ENCODE data around the gene ARL15. TPM values are rescaled to one million over a fixed set of nuclear protein-coding genes. Genes with fewer than 3 reads are reported as not detected.

The ARL15 gene
- total and polyA plus RNA-seq, 2 of the 8 experiments (the other 6 are each of a cell fraction or from before 2014, with no cell fraction given) = 9.9 to 21.2 TPM

GRCh38 chr5:54360089-54360488, 49.7 kb upstream of the ARL15 start (continued):
- TF ChIP-seq CTCF (IDR thresholded peaks at IDR 0.05; ENCODE audit: control extremely low read depth in 1 of 3, insufficient read depth in 1 of 3, low read depth in 1 of 3, low read length in 3 of 3) = no peak
- no peak for TF ChIP-seq RXRA (IDR thresholded peaks at IDR 0.05; ENCODE audit: insufficient read depth, low read depth, low read length)
- no peak for TF ChIP-seq RNF2 (IDR thresholded peaks at IDR 0.05; ENCODE audit: borderline replicate concordance, low read depth, low read length, missing control alignments, poor library complexity, severe bottlenecking)
- no peak for TF ChIP-seq KDM1A (IDR thresholded peaks at IDR 0.05; ENCODE audit: borderline replicate concordance, low read length)
- no peak for TF ChIP-seq TAF7 (optimal IDR thresholded peaks at IDR 0.05; ENCODE audit: borderline replicate concordance, low read depth, low read length)
- no peak for TF ChIP-seq KDM5A (IDR thresholded peaks at IDR 0.05; ENCODE audit: low read length)
- TF ChIP-seq POLR2A (IDR thresholded peaks at IDR 0.05; ENCODE audit: control extremely low read depth in 1 of 2, low read depth in 2 of 2, low read length in 2 of 2) = no peak

Data from H1 (cell line).